GOT3 (cell line): ENCODE measurements around the gene ARMC6.
"Not testable (repeated sequence)": the region's sequence is repeated elsewhere in the genome, so short reads cannot be mapped to it uniquely, and the experiment has no call there.

Experiments
- DNase-seq: peaks from one replicate; lab custom pipeline; 2025; ENCODE audit warnings: mixed read lengths; lab: John Stamatoyannopoulos, UW

The ARMC6 gene

DNA sequence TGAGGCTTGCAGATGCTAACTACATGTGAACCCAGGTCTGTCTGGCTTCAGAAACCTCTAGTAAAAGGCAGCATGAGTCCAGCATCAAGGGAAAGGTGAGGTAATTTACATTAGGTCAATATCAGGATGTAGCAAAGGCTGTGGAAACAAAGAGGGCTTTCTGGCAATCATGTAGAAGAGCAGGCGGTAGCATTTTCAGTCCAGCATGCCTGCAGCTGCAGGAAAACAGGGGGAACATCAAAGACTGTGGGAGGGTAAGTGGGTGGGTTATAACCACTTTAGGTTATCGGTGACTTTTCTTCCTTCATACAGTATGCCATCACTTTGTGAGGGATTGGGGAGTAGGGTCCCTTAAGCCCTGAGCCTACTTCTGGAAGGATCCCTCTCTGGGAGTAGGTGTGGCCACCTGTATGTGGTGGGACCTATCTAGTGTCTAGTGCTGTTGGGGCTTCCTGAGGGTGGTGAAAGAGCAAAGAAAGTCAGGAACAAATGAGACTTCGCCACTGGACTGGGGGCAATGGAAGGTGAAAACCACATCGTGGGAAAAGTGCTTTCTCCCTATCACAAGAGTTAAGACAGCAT, 10.9 kb upstream of the ARMC6 start:
- DNase-seq: no peak

DNA sequence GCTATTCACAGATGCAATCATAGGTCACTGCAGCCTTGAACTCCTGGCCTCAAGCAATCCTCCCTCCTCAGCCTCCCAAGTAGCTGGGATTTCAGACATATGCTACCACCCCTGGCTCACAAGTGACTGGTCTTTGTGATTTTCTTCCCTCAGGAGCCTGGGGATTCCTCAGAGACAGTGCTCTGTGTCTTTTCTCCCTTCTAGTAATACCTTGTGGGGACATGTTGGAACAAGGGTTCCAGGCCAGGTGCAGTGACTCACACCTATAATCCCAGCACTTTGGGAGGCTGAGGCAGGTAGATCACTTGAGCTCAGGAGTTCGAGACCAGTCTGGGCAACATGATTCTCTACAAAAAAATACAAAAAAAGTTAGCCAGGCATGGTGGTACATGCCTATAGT, 10.0 kb upstream of the ARMC6 start:
- DNase-seq: not testable (repeated sequence)

DNA sequence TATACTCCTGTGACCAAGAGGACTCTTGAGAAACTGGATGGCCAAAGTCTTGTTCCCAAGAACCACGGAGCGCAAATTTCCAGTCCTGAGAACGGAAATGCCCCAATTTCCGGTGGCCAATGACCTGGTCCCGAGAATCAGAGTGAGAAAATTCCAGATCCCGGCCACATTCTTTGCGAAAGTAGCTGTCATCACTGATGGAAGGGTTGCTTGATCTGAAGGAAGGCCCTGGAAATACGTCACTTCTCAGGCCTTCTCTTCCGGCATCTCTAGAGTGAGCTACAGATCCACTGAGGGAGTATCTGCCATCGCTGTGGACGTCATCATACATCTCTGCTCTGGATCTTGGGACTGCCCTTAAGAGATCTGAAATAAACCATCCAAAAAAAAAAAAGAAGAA, 7.5 kb upstream of the ARMC6 start:
- DNase-seq: no peak

DNA sequence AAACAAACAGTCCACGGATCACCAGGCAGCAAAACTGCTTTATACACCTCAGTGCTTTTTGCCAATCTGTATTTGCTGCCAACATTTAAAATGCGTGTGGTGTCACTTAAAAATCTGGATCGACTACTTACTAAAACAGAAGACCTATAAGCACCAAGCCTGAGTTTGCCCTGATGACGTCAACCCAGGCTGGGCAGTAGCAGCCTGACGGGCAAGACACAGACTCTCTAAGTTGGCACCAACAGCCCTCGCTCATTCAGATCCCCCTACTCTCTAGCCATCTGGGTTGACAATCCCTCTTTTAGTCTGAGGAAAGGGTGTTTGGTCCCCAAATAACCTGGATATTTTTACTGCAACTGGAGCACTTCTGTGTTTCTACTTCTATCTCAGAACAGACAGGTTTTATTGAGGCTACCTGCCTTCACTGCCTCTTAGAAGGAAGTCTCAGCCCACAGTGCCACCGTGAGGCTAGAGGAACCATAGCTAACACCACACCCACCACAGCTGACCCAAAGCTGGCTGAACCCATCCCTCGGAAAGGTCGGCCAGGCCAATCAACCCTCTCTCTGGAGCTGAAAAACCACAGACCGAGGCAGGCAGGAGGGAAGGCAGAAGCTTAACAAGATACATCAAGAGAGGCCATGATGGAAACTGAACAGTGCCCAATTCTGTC, 7.0 kb upstream of the ARMC6 start:
- no peak for DNase-seq

DNA sequence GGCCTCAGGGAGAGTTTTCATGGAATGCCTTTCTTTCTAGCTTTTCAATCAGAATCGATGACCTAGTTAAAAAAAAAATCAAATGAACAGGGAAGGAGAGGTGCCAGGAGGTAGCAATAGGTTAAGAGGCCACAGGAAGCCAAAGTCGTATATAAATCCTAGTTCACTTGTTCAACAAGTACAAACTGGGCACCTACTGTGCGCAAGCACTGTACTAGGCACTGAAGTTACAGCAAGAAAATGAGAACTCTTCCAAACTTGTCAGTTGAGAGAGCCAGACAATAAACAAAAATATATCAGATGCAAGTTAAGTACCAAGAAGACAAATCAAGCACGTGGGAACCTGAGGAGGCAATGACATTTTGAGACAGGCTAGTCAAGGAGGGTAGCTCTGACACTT, 6.2 kb upstream of the ARMC6 start:
- no peak for DNase-seq

DNA sequence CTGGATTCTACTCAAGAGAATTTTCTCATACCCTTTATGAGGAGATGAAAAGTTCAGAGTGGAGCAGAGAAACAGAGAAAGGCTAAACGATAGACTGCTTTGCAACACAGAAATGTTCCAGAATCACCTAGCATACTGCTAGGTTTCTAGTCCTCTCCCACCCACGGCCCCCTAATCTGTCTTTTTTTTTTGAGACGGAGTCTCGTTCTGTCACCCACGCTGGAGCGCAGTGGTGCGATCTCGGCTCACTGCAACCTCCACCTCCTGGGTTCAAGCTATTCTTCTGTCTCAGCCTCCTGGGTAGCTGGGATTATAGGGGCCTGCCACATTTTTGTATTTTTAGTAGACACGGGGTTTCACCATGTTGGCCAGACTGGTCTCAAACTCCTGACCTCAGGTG, 4.9 kb upstream of the ARMC6 start:
- no peak for DNase-seq

DNA sequence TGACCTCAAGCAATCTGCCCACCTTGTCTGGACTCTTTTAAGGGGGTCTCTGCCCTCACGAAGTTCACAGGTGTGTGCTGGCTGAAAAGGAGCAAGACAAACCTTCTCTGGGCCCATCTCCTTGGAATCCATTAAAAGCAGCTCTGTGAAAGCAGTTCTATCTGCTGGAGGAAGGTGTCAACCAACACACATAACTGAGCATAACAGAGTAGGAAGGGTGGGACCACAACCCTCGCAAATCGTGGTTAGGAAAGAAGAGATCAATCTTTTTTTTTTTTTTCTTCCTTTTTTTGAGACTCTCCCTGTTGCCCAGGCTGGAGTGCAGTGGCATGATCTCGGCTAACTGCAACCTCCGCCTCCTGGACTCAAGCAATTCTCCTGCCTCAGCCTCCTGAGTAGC, 1.5 kb upstream of the ARMC6 start:
- no peak for DNase-seq

DNA sequence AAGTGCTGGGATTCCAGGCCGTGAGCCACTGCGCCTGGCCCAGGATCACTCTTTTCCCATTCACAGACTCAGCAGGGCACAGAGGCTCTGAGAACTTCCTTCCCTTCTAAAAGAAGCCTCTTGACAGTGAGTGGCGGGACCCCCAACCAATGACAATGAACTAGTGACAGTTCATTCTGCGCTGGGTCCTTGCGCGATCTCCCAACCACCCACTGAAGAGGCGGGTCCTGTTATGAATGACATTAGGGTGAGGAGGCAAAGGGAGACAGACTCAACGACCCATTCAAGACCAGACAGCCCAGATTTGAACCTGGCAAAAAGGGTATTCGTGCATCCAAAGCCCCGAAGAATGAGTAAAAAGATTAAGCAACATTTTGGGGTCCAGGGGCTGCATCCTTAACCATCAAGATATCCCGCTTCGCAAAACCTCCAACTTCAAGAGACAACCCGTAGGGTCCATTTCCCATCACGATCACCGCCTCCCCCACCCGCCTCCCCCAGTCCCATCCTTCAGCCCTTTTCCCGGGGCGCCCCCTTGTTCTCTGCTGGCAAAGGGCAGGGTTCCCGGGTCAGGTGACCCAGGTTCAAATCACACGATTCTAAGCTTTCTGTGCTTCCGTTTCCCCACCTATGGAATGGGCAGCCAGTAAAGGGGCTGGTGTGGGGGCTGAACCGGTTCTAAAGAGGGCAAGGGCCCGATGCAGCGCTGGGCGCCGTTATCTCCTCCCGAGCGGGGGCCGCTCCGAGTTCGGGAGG, 805 bp upstream of the ARMC6 start:
- DNase-seq: peak; percentile 20

DNA sequence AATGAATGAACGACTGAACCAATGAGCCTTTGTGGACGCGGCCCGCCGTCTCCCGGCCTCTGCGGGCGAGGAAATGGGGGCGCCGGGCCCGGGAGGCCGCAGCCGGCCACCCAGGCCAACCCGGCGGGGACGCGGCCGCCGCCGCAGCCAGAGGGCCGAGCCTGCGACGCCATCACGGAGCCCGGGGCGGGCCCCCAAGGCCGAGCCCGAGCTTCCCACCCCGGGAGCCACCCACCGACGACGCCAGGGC, 302 bp upstream of the ARMC6 start:
- DNase-seq: no peak

DNA sequence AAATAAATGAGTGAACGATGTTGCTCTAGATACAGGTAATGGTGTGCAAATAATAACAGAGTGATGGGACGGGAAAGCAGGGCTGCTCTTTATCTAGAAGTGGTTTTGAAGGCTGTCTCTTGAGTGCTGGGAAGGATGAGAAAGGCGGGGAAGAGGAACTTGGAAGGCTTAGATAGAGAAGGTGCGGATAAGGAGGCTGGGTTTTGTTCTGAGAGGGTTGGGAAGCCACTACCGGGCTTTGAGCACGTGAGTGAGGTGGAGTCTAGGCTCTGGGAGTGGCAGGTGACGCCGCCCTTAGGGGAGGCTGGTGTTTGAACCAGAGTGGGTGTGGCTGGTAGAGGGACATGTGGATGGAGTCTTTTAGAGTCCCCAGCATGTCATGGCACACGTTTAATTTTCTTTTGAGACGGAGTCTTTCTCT, 811 bp downstream of the ARMC6 start:
- DNase-seq: peak; percentile 14

DNA sequence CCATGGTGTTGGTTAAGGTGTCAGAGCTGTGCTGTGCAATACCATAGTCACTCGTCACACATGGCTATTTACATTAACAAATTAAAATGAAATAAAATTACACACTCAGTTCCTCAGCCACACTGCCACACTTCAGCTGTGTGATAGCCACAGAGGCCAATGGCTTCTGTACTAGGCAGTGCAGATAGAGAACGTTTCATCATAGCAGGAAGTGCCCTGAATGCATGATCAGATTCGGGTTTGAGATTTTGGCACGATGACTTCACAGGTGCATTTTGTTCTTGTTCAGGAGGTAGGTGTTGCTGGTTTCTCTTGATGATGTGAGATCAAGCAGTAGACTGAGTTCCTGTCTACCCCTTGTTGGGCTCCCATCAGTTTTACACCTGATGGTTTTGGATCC, 6.5 kb downstream of the ARMC6 start:
- DNase-seq: no peak

DNA sequence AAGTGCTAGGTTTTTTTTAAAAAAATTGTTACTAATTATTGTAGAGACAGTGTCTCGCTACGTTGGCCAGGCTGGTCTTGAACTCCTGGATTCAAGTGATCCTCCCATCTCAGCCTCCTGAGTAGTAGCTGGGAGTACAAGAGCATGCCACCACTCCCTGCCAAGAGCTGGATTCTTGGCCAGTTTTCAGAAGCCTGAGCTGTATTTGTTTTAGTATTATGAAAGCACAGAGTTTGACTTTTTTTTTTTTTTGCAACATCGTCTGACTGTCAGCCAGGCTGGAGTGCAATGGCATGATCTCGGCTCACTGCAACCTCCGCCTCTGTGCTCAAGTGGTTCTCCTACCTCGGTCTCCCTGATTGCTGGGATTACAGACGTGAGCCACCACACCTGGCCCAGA, 7.0 kb downstream of the ARMC6 start:
- no peak for DNase-seq

DNA sequence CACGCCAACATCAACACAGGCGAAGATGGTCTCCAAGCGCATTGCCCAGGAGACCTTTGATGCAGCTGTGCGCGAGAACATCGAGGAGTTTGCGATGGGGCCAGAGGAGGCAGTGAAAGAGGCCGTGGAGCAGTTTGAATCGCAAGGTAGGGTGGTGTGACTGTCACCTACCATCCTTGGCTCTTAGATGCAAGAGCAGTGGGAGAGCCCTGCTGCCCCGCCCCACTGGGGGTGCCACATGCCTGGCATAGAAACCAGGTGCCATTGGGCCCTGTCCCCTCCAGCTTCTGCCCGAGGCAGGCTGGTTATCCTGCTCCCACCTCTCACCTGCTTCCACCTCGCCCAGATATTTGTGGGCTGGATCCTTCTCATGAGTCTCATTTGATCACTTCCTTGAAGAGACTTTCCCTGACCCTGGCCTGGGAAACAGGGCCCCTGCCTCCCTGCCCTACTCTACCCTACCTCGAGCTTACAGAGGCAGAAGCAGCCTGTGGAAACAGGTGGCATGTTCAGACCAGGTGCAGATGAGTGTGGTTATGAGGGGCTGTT, 9.4 kb downstream of the ARMC6 start:
- no peak for DNase-seq

DNA sequence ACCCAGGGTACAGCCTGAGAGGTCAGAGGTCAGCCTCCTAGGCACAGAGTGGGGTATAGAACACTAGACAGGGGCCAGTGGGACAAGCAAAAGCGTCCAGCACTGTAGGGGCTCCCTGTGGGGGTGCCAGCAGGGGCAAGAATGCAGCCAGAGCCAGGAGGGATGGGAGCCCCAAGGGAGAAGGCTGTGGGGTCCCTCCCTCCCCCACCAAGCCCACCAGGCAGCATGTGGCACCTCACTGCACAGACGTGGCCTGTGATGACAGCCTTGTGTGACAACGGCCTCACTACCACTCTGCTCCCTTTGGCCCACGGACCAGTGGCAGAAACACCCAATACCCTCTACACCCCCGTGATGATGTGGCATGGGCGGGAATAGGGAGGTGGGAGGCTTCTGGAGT, 10.1 kb downstream of the ARMC6 start:
- no peak for DNase-seq

DNA sequence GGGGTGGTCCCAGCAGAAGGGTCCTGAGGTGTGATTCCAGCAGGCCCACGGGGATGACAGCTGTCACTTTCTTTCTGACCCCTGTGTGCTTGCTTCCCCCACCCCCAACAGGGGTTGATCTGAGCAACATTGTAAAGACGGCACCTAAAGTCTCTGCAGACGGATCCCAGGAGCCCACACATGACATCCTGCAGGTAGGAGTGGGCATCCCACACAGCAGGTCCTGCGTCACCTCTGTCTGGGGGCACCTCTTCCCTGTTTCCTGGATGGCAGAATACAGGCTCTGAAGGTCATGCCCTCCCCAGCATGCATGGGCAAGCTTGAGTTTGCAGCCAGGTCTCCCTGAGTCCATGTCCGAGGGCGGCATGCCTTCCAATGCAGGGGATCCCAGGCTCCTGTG, 10.5 kb downstream of the ARMC6 start:
- no peak for DNase-seq

DNA sequence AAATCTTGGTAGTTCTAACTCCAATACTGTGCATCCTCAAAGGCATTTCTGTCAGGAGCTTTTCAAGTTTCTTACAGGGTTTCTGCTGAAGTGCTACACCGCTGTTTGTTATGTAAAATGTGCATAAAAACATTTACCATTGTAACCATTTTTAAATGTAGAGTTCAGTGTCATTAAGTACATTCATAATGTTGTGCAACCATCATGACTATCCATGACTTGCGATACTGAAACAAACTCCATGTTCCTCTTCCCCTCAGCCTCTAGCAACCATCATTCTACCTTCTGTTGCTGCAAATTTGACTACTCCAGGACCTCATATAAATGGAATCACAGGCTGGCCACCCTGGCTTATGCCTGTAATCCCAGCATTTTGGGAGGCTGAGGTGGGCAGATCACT, 16.0 kb downstream of the ARMC6 start:
- no peak for DNase-seq

DNA sequence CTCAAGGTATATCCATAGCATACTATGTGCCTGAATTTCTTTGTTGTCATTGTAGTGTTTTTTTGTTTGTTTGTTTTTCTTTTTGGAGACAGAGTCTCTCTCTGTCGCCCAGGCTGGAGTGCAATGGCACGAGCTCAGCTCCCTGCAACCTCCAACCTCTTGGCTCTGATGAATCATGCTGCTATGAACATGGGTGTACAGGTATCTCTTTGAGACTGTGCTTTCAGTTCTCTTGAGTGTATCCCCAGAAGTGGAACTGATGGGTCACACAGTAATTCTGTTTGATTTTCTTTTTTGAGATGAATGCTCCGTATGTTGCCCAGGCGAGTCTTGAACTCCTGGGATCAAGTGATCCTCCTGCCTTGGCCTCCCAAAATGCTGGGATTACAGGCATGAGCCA, 16.7 kb downstream of the ARMC6 start:
- DNase-seq: no peak

DNA sequence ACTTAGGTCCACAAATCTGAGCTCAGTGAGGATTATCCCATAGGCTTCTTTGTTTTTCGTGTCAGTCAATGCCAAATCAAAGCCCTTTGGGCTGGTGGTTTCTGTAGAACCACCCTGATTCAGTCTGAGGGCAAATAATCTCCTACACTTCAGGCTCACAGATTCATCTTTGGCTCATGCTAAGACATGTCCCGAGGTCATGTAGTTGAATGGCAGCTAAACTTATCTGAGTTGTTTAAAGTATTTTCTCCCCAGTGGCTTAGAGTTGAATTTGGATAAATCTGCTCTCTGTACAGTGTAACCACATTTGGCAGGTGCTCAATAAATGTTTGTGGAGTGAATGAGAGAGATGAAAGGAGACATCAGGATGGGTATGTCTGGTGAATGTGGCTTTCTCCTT, 17.3 kb downstream of the ARMC6 start:
- DNase-seq: no peak

DNA sequence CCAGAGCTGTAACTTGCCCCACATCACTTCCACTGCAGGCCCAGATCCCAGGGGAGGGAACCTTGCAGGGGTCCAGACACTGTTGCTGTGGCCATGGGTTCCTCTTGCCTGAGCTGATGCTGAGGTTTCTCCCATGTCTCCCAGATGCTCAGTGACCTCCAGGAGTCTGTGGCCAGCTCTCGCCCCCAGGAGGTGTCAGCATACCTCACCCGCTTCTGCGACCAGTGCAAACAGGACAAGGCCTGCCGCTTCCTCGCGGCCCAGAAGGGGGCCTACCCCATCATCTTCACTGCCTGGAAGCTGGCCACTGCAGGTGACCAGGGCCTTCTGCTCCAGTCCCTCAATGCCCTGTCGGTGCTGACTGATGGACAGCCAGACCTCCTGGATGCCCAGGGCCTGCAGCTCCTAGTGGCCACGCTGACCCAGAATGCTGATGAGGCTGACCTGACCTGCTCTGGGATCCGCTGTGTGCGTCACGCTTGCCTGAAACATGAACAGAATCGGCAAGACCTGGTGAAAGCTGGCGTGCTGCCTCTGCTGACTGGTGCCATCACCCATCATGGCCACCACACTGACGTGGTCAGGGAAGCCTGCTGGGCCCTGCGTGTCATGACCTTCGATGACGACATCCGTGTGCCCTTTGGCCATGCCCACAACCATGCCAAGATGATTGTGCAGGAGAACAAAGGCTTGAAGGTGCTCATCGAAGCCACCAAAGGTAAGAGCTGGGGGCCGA, 18.2 kb downstream of the ARMC6 start:
- DNase-seq: no peak

DNA sequence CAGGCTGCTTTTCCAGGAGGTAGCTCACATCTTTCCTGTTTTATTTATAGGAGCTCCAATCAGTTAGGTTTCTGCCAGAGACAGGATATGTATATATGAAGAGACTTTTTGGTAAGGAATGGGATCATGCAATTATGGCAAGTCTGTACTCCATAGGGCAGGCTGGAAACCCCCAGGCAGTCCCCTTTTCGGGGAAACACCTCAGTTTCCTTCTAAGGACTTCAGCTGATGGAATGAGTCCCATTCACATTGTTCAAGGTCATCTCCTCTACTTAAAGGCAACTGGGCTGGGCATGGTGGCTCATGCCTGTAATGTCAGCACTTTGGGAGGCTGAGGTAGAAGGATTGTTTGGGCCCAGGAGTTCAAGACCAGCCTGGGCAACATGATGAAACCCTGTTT, 19.5 kb downstream of the ARMC6 start:
- no peak for DNase-seq

DNA sequence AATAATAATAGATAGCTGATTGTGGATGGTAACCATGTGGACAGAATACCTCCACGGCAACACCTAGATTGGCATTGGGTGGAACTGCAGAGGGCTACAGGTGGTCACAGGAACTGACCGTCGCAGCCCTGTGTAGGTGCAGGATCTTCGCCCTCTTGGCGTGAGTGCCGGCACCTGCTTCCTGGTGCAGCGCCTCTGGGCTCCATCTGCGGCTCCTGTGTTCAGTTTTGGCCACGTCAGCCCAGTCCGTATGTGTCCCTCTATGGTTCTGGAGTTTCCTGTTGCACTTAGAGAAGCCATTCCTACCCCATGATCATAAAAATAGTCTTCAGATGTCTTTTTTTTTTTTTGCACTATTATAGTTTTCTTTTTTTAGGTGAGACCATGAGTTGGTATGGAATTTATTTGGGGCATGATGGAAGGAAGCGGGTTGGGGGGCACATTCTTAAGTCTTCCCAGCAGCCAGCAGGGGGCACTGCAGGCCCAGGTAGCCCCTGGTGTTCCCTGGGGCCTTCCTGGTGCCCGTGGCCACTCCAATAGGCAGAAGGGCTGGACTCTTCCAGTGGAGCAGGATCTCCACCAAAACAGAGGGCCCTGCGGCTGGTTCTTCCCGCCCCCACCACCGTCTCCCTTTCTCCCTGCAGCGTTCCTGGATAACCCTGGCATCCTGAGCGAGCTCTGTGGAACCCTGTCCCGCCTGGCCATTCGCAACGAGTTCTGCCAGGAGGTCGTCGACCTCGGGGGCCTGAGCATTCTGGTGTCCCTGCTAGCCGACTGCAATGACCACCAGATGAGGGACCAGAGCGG, 20.3 kb downstream of the ARMC6 start:
- no peak for DNase-seq

DNA sequence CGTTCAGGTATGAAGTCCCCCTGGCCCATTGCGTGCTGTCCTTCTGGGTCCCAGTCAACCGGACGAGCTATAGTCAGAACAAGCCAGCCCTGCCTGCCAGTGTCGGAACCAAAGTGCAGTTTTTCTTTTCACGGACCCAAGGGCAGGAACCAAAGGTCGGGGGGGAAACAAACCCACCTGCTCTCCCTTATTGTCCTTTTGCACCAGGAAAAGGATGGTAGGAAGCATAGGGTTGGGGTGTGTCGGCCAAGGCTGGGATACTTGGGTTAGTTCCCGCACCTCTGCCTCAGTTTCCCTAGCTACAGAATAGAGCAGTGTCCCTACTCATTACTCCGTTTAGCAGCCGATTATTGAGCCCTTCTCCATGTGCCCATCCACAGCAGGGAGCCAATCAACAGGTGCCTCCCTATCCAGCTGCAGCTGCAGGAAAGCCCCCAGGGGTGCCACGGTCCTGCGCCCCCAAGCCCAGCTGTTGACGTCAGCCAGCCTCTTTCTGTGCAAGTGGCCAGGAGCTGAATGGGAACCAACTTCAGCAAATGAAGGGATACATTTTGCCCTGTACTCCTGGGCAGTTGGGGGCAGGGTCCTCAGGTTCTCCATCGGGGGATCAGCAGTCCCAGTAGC, 21.0 kb downstream of the ARMC6 start:
- no peak for DNase-seq
